ENCODE measurements around the gene SHISAL2B. TPM values are rescaled to one million over a fixed set of nuclear protein-coding genes. Genes with fewer than 3 reads are reported as not detected.

The SHISAL2B gene
- polyA plus RNA-seq, 2 of the 4 experiments (the other 2 are of a cell fraction): not detected

DNA sequence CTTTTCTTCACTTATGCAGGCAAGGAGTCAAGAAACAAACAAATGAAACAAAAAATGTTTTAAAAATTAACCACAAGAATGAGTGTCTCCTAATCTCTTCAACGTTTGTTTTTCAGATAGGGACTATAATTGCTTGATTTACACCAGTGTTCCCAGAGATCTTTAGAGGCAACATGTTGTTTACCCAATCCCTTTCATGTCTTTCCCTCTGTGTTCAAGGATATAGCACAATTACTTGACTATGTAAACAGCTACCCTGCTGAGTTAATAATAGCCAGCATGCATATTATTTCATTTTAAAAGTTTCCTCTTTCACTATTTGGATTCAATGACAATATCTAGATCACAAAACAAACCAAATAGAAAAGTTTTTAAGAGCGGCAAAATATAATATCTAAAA lies 25.1 kb upstream of the SHISAL2B start:
- WGBS (ENCODE audit: missing lambda C conversion rate): 47% methylated on average over 2 of the region's 2 CpGs

DNA sequence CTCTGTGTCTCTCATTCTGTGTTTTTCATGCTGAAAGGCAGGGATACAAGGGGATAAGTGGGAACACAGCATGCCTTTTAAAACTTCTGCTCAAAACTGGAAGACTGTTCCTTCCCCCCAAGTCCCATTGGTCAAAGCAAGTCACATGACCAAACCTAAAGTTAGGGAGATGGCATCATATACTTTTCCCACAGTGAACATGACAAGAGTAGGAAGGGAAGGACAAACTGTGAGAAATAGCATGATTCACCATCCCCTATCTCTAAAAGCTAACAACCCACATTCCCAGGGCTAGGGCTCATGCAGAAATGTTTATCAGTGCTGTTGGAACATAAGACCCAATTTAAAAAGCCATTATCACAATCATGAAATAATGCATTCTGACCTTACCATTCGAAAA lies 24.2 kb upstream of the SHISAL2B start:
- ChIA-PET POLR2A (no interaction called here), CTCF (no interaction called here)
- FAIRE-seq (no peak), ATAC-seq (no peak), DNase-seq (ENCODE audit: low read depth in 1 of 2, low spot score in 1 of 2) (peak in 1 of 2 experiments; percentile 9)
- Histone ChIP-seq H3K27ac (no peak overlapping the region), H3K4me1 (no peaks in the 10 kb centered on the region), H3K9me3 (no peaks in the 10 kb centered on the region), H3K4me2 (no peak overlapping the region), H3K4me3 (no peak overlapping the region)
- 3% methylated on average over 1 of the region's 1 CpG for WGBS (ENCODE audit: missing lambda C conversion rate)
- TF ChIP-seq CHD4 (IDR thresholded peaks at IDR 0.05; ENCODE audit: borderline replicate concordance) (no peak), USF2 (IDR thresholded peaks at IDR 0.05) (peak; percentile 29; the same call in 1 of the 2 replicates)

More for the DNA sequence above, 25.1 kb upstream of the SHISAL2B start:
- no peaks in the 10 kb centered on the region for H3K4me1 ChIP-seq
- H3K27ac ChIP-seq: no peak overlapping the region
- ChIA-PET CTCF (no interaction called here), POLR2A (no interaction called here)
- ATAC-seq: no peak
- no peak for TF ChIP-seq RCOR1 (IDR thresholded peaks at IDR 0.05; ENCODE audit: low read depth, low read length)
- no peaks in the 10 kb centered on the region for H3K9me3 ChIP-seq
- no peak overlapping the region for H3K4me3 ChIP-seq
- no peak overlapping the region for H3K4me2 ChIP-seq
- no peak for FAIRE-seq
- no peak for DNase-seq (ENCODE audit: low read depth in 1 of 2, low spot score in 1 of 2)

- CTCF ChIA-PET: no interaction called here
- Histone ChIP-seq H3K9me3 (no peaks in the 10 kb centered on the region), H3K4me1 (no peaks in the 10 kb centered on the region), H3K4me2 (no peak overlapping the region), H3K27ac (no peak overlapping the region), H3K4me3 (no peak overlapping the region)
- FAIRE-seq: peak; percentile 7
- ATAC-seq: no peak
- POLR2A ChIA-PET: no interaction called here
- TF ChIP-seq USF2 (IDR thresholded peaks at IDR 0.05): no peak
- peak; percentile 39 for TF ChIP-seq MAFK (IDR thresholded peaks at IDR 0.05; ENCODE audit: partially characterized antibody)
- DNase-seq (ENCODE audit: low read depth in 1 of 2, low spot score in 1 of 2): no peak
- WGBS (ENCODE audit: missing lambda C conversion rate): 39% methylated on average over 4 of the region's 4 CpGs
These were observed 23.2 kb upstream of the SHISAL2B start for GRCh38 chr5:64667068-64667467.

- ChIA-PET CTCF (interaction anchor here (1.0 to 1.3 kb wide), 3 partner anchors 9 to 11 kb away, joined by 3 to 4 read pairs (median 3); no protein-coding TSS in a partner anchor), POLR2A (no interaction called here)
- H3K4me2 ChIP-seq: no peak overlapping the region
- FAIRE-seq: no peak
- ATAC-seq: no peak
- 59% methylated on average over 1 of the region's 1 CpG for WGBS (ENCODE audit: missing lambda C conversion rate)
- no peak for TF ChIP-seq TFCP2L1 (CRISPR knock-in tag; IDR thresholded peaks at IDR 0.05)
- TF ChIP-seq, protein P1, sequence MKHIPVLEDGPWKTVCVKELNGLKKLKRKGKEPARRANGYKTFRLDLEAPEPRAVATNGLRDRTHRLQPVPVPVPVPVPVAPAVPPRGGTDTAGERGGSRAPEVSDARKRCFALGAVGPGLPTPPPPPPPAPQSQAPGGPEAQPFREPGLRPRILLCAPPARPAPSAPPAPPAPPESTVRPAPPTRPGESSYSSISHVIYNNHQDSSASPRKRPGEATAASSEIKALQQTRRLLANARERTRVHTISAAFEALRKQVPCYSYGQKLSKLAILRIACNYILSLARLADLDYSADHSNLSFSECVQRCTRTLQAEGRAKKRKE (CRISPR knock-in tag; IDR thresholded peaks at IDR 0.05; ENCODE audit: low read depth): no peak
- TF ChIP-seq NFE2L2 (conservative IDR thresholded peaks at IDR 0.05; ENCODE audit: low read length): no peak
- no peak for TF ChIP-seq FOSB (CRISPR knock-in tag; IDR thresholded peaks at IDR 0.05)
- no peak for TF ChIP-seq RAD21 (conservative IDR thresholded peaks at IDR 0.05 in 1 of 2, IDR thresholded peaks at IDR 0.05 in 1 of 2)
- no peak for TF ChIP-seq CHD4 (IDR thresholded peaks at IDR 0.05; ENCODE audit: borderline replicate concordance)
- TF ChIP-seq, protein P2, sequence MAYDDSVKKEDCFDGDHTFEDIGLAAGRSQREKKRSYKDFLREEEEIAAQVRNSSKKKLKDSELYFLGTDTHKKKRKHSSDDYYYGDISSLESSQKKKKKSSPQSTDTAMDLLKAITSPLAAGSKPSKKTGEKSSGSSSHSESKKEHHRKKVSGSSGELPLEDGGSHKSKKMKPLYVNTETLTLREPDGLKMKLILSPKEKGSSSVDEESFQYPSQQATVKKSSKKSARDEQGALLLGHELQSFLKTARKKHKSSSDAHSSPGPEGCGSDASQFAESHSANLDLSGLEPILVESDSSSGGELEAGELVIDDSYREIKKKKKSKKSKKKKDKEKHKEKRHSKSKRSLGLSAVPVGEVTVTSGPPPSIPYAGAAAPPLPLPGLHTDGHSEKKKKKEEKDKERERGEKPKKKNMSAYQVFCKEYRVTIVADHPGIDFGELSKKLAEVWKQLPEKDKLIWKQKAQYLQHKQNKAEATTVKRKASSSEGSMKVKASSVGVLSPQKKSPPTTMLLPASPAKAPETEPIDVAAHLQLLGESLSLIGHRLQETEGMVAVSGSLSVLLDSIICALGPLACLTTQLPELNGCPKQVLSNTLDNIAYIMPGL (CRISPR knock-in tag; IDR thresholded peaks at IDR 0.05; ENCODE audit: borderline replicate concordance): no peak
- no peak overlapping the region for H3K27ac ChIP-seq
- H3K9me3 ChIP-seq: no peaks in the 10 kb centered on the region
- DNase-seq (ENCODE audit: low read depth in 1 of 2, low spot score in 1 of 2): no peak
- no peak overlapping the region for H3K4me3 ChIP-seq
- no peaks in the 10 kb centered on the region for H3K4me1 ChIP-seq
These were observed 20.0 kb upstream of the SHISAL2B start for GRCh38 chr5:64670277-64670676.

DNA sequence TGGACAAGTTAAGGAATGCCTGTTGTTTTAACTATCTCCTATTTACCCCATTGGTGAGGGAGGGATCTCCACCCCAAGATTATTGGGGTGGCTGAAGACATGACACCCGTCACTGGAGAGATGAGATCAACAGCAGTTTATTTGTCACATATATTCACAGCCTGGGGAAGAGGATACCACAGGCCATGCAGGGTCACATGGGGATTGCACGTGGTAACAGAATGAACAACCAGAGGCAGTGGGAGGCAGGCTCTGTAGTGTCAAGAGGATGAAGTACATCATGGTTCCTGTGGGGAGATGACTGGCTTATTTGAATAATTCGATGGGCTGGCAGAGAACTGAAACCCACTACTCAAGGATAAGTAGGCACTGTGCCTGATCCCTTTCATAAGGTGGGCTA lies 18.6 kb upstream of the SHISAL2B start:
- no peaks in the 10 kb centered on the region for H3K9me3 ChIP-seq
- POLR2A ChIA-PET: no interaction called here

More for the DNA sequence above, 18.6 kb upstream of the SHISAL2B start:
- no peaks in the 10 kb centered on the region for H3K4me1 ChIP-seq
- 29% methylated on average over 3 of the region's 3 CpGs for WGBS (ENCODE audit: missing lambda C conversion rate)
- no peak overlapping the region for H3K27ac ChIP-seq
- CTCF ChIA-PET: no interaction called here
- no peak overlapping the region for H3K4me3 ChIP-seq
- no peak for ATAC-seq
- DNase-seq (ENCODE audit: low read depth in 1 of 2, low spot score in 1 of 2): no peak
- no peak overlapping the region for H3K4me2 ChIP-seq
- no peak for FAIRE-seq
- no peak for TF ChIP-seq ZNF302 (CRISPR knock-in tag; IDR thresholded peaks at IDR 0.05)
- TF ChIP-seq JUN (IDR thresholded peaks at IDR 0.05): no peak
- TF ChIP-seq EHMT2 (IDR thresholded peaks at IDR 0.05; ENCODE audit: low read depth): no peak
